HT1080 (cell line): ENCODE results near the gene PKHD1. TPM values are rescaled to one million over a fixed set of nuclear protein-coding genes. Genes with fewer than 3 reads are reported as not detected.
"Not testable (repeated sequence)": the region's sequence is repeated elsewhere in the genome, so short reads cannot be mapped to it uniquely, and the experiment has no call there.

Experiments
- DNase-seq: peaks from one replicate; pipeline ENCODE4 v3.0.0-alpha.2; 2015; ENCODE audit warnings: low read depth
- total RNA-seq: library from RNA; depleted of rRNA; stranded (reverse); fragments of >200 nt; shearing (Covaris generic); gene quantifications from 2 replicates; pipeline ENCODE4 v1.2.3, GENCODE V29; 2014

PKHD1 gene
- total RNA-seq, 1 experiment from 2014 or later = not detected

DNA sequence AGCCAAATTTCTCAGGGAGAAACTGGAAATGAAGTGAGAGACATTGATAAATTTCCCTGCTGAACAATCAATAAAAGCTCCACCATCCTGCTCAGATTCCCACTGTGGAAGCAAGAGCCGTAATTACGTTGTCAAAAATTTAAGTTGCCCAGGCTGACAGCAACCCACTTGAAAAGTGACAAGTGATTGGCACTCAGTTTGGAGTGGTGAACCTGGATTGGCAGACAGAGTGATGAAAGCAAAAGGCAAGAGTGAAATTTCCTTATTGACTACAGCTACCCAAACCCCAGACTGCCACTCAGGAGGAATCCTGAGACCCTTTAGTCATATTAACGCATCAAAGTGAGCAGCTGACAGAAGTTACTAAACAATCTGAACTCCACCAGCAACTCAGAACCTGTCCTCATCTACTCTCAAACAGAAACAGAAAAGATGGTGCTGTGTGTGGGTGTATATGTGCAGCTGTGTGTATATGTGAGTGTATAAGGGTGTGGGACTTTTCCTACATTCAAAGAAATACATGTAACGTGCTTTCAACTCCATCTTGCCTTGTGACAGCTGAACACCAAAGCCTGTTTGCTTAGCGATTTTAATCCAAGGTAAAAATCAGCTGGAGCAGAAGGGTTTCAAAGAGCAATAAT is 157.4 kb downstream of the PKHD1 start:
- DNase-seq = no peak

GRCh38 chr6:51928320-51928719 is 159.1 kb downstream of the PKHD1 start:
- no peak for DNase-seq

DNA sequence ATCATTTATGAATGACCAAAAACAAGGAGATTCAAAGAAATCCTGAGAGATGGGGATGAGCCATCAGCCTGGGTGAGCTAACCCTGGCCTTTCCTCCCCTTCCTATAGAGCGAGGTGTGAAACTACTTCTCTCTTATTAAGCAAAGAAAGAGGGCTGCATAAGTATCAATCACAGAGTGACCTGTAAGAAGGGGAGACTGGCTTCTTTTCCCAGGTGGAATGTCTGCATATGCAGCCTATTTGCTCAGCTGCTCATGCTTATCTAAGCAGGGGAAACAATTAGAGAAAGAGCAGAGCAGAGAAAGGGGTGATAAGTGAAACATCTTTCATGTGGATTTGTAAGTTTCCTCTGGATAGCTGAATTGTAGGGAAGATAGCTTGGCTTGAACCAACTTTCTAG is 160.0 kb downstream of the PKHD1 start:
- DNase-seq = no peak

DNA sequence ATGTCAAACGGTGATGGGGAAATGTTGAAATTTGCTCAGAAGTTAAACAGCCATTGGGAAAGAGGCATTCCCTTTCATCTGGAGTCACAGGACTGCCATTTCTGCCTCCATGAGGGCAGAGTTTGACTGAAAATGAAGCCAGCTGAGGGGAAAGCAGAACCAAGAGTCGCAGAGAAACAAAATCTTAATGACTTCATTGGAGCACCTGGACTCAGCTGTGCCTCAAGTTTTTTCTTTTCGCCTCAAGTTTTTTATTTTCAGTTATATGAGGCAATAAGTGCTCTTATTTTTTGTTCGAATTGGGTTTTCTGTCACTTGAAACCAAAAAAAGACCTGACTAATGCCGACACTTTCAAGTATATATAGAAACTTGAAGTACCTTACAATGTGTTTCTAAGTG is 161.3 kb downstream of the PKHD1 start:
- no peak for DNase-seq

GRCh38 chr6:51922479-51922878 is 164.9 kb downstream of the PKHD1 start:
- DNase-seq = not testable (repeated sequence)

DNA sequence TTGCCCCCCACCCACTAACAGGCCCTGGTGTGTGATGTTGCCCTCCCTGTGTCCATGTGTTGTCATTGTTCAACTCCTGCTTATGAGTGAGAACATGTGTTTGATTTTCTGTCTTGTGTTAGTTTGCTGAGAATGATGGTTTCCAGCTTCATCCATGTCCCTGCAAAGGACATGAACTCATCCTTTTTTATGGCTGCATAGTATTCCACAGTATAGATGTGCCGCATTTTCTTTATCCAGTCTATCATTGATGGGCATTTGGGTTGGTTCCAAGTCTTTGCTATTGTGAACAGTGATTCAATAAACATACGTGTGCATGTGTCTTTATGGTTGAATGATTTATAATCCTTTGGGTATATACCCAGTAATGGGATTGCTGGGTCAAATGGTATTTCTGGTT is 169.1 kb downstream of the PKHD1 start:
- not testable (repeated sequence) for DNase-seq

DNA sequence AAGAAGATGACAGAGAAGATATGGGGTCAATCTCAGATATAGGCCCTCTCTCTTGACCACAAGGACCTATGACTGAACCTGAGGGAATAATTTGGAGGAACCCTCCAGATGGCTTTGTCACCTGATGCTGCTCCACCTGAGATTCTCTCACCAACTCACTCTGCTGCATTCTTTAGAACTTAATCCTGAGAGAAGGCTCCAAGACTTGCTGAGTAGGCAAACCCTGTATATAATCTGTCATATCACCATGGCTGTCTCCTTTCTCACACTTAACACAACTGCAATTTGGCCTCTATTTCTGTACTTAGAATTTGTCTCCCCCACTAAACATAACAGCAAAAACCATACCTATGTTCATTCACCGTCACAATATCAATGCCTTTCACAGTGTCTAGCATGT is 172.3 kb downstream of the PKHD1 start:
- DNase-seq = no peak

DNA sequence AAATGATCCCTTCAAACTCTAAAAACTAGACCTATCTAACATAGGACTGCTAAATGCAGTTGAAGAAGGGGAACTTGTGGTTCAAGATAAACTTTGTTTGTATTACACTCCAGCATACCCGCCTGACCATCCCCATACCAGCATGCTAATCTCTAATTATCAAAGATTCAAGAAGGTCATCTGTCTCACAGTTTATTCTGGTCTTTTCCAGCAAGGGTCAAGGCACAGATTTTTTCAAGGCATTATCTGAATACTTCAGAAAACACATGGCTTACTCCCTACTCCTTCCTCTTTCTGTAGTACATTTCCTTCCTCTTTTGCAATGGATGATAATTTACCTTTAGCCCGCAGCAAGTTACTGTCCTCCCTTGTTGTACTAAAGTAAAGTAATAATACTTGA is 174.1 kb downstream of the PKHD1 start:
- no peak for DNase-seq

DNA sequence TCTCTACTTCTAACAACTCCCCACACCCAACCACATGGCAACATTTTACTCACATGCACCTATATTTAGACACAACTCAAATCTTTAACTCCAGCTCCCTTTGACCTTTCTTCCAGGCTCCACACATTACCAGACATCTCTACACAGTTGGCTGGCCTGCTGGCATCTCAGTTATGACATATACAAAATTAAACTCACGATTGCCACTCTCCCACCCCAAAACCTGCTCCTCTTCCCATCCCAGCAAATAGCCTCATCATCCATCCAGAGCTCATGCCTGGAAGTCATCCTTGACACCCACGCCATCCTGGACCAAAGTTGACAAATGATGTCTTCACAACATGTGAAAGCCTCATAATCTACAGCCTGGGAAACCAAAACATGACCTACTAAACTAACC is 176.6 kb downstream of the PKHD1 start:
- DNase-seq = no peak

GRCh38 chr6:51908243-51908642 is 179.2 kb downstream of the PKHD1 start:
- DNase-seq = no peak

- no peak for DNase-seq
Measured at GRCh38 chr6:51901766-51902764, 185.3 kb downstream of the PKHD1 start.

DNA sequence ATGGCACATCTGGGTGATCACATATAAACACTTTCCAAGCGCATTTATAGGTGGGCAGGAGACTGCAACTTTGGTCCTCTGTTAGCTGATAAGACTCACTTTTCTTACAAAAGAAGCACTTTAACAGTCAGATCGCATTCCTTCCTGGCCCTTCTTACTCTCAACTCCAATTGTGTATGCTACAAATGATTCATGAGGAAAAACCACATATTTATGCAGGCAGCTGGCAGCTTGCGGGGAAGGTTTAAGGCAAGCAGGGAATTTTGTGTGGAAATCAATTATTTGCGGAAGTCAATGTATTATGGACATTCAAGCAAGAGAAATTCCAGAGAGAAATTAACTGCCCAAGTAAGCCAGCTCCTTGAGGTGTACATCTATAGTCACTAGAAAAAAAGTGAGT is 194.0 kb downstream of the PKHD1 start:
- DNase-seq = no peak

DNA sequence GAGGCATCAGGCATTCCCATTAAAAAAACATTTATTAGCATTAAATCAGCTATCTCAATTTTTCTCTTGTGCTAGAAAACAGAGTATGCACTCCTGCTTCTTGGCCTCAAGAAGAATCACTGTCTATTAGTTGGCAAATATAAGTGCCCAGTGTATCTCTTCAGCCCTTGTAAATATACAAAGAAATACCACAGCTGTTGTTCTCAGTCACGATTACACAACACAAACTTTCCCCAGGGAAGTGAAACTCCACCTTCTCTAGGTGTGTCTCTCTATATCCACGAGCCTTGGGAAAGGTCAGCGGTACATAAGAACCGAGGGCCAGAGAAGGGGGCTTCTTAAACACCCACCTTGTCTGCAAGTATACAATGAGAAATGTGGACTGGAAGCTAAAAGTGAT is 194.7 kb downstream of the PKHD1 start:
- no peak for DNase-seq

GRCh38 chr6:51892339-51892738 is 195.1 kb downstream of the PKHD1 start:
- no peak for DNase-seq

GRCh38 chr6:51891784-51892183 is 195.6 kb downstream of the PKHD1 start:
- no peak for DNase-seq

GRCh38 chr6:51887859-51888258 is 199.6 kb downstream of the PKHD1 start:
- DNase-seq = no peak

DNA sequence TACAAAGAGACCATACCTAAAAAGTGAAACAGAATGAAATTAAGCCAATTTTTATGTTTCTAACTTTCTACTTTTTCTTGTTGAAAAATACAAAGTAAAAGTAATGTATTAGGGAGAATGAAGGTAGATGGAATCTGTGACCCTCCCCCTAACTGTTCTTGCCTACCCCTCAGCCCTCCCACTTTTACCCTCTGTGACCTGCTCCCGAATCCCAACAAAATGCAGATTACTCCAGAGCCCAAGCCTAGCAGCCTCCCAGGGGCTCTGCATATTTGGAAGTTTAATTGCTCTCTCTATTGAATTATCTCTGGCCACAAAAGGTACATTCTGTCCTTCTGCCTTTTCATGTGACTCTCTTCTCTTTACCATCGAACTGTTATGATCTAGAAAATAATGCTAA is 201.5 kb downstream of the PKHD1 start:
- DNase-seq = no peak

DNA sequence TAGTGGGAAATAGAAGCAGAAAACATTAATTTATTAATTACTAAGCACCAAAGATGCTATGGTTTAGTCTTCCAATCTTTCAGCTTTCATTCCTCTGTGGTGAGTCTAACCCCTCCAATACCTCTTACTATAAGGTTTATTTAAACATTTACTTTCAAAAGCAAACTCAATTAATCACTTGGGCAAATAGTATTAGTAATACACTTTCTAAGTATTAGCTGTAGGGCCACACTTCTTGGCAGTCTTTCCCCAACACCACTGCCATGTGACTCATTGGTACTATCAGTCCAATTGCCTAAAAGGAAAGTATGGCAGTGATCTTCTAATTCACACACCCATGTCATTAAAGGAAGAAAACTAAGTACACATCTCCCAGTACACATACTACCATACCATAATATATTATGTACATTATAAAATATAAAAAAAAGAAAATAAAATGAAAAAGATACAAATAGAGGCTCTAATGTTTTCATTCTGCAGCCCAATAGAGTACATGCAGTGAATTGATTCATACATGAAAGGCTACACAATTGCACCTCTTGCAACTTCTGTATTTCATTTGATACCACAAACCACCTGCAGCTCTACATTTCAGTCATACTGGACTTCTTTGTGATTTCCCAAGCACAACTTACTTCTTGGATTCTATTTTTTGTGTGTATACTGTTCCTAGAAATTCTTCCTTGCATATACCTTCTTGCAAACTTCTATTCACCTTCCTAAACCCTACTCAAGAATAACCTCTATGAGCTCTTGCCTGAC is 218.6 kb downstream of the PKHD1 start:
- DNase-seq = no peak

- no peak for DNase-seq
Measured at GRCh38 chr6:51866867-51867266, 220.5 kb downstream of the PKHD1 start.

DNA sequence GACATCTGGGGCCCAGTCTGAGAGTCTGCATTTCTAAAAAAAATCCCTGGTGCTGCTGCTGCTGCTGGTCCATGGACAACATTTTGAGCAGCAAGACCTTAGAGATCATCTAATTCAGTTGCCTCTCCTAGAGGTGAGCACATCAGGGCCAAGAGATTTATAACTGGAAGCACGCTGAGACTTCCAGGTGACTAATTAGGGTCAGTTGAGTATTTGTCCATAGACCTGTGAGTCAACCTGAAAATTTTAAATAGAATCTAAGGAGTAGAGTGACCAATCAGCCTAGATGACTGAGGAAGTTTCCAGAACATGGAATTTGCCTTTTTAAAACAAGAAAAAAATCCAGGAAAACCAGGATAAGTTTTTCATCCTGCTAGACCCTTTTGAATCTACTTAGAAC is 221.4 kb downstream of the PKHD1 start:
- DNase-seq = no peak

GRCh38 chr6:51865176-51865575 is 222.2 kb downstream of the PKHD1 start:
- no peak for DNase-seq

GRCh38 chr6:51857134-51857533 is 230.3 kb downstream of the PKHD1 start:
- no peak for DNase-seq
